OCI-LY1 (cell line): Measurements from ENCODE around the gene IL18R1.

ENCODE experiments used
- H2AFZ ChIP-seq: fragments of 200-600 bp; sonication (generic), shearing (Covaris generic); 2 replicates; pipeline ENCODE4 v1.6.0; 2014; ENCODE audit warnings: antibody characterized with exemption, mild to moderate bottlenecking, low read length
- H3F3A ChIP-seq: fragments of 200-600 bp; sonication (generic), shearing (Covaris generic); 2 replicates; pipeline ENCODE4 v1.6.0; 2014; ENCODE audit warnings: mild to moderate bottlenecking, antibody characterized with exemption, low read length, moderate library complexity; ENCODE audit not compliant: insufficient read depth
- H3K27ac ChIP-seq: fragments of 200-600 bp; sonication (generic); 2 replicates; pipeline ENCODE4 v1.5.1; 2014; ENCODE audit warnings: low read length, mixed run types, mild to moderate bottlenecking, low read depth; ENCODE audit not compliant: poor library complexity, severe bottlenecking
- H3K27me3 ChIP-seq: fragments of 200-600 bp; sonication (generic); 2 replicates; pipeline ENCODE4 v1.6.0; 2014; ENCODE audit warnings: antibody characterized with exemption, mild to moderate bottlenecking, low read length, moderate library complexity; ENCODE audit not compliant: insufficient read depth
- H3K36me3 ChIP-seq: fragments of 200-600 bp; sonication (generic); 2 replicates; pipeline ENCODE4 v1.6.1; 2014; ENCODE audit warnings: mild to moderate bottlenecking, antibody characterized with exemption, low read length, moderate library complexity, mixed read lengths; ENCODE audit not compliant: insufficient read depth
- H3K4me1 ChIP-seq: fragments of 200-600 bp; sonication (generic); 2 replicates; pipeline ENCODE4 v1.5.1; 2014; ENCODE audit warnings: mild to moderate bottlenecking, low read length, moderate library complexity; ENCODE audit not compliant: insufficient read depth, severe bottlenecking
- H3K4me2 ChIP-seq: fragments of 200-600 bp; sonication (generic), shearing (Covaris generic); 2 replicates; pipeline ENCODE4 v1.6.1; 2014; ENCODE audit warnings: low read length
- H3K4me3 ChIP-seq: fragments of 200-600 bp; sonication (generic); 2 replicates; pipeline ENCODE4 v1.5.1; 2014; ENCODE audit warnings: low read length, low read depth, mild to moderate bottlenecking, mixed read lengths; ENCODE audit not compliant: poor library complexity, severe bottlenecking
- H3K79me2 ChIP-seq: fragments of 200-600 bp; shearing (Covaris generic); 2 replicates; pipeline ENCODE4 v1.6.1; 2016; ENCODE audit warnings: mixed run types, low read length, mixed read lengths; ENCODE audit not compliant: insufficient read depth
- H3K9ac ChIP-seq: fragments of 200-600 bp; sonication (generic), shearing (Covaris generic); 2 replicates; pipeline ENCODE4 v1.6.1; 2014; ENCODE audit warnings: mild to moderate bottlenecking, low read length, mixed read lengths
- H3K9me2 ChIP-seq: fragments of 200-600 bp; sonication (generic), shearing (Covaris generic); 2 replicates; pipeline ENCODE4 v1.6.1; 2014; ENCODE audit warnings: low read depth, mild to moderate bottlenecking, low read length, mixed read lengths
- H3K9me3 ChIP-seq: fragments of 200-600 bp; shearing (Covaris generic); 2 replicates; pipeline ENCODE4 v1.6.1; 2014; ENCODE audit warnings: low read length, mixed read lengths
- H4K20me1 ChIP-seq: fragments of 200-600 bp; sonication (generic), shearing (Covaris generic); 2 replicates; pipeline ENCODE4 v1.6.0; 2016; ENCODE audit warnings: mild to moderate bottlenecking, low read length; ENCODE audit not compliant: insufficient read depth
- CTCF ChIP-seq: fragments of 200-600 bp; sonication (generic), shearing (Covaris generic); IDR thresholded peaks from 2 replicates; pipeline ENCODE4 v1.5.1; 2017; ENCODE audit warnings: mild to moderate bottlenecking, antibody characterized with exemption, low read length, moderate library complexity, mixed read lengths
- EZH2 ChIP-seq: fragments of 200-600 bp; sonication (generic), shearing (Covaris generic); IDR thresholded peaks from 2 replicates; pipeline ENCODE4 v1.8.0; 2017; ENCODE audit warnings: borderline replicate concordance, mixed run types, mild to moderate bottlenecking, antibody characterized with exemption, low read length, moderate library complexity, mixed read lengths

The IL18R1 gene

DNA sequence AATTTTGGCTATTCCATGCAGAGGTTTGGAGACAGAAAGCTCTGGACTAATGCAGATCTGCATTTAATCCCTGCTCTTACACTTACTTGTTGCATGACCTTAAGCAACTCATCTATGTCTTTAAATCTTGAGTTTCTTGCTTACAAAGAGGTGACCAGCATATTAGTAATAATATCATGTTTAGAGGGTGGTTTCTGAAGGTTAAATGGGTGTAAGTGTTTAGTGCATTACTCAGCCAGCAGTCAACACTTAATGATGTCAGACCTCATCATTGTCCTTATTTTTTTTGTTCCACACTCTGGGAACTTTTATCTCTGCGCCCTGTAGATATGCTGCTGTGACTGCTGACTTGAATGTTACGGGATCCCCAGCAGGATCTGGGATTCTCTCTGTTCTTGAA lies 42.6 kb upstream of the IL18R1 start:
- H3K36me3 ChIP-seq: no peaks in the 10 kb centered on the region
- H2AFZ ChIP-seq: no peak overlapping the region
- no peaks in the 10 kb centered on the region for H3F3A ChIP-seq
- TF ChIP-seq EZH2 (no peak), CTCF (no peak)
- H3K27me3 ChIP-seq: no peaks in the 10 kb centered on the region
- no peaks in the 10 kb centered on the region for H4K20me1 ChIP-seq
- H3K4me3 ChIP-seq: no peak overlapping the region
- H3K4me2 ChIP-seq: no peak overlapping the region
- no peaks in the 10 kb centered on the region for H3K9me3 ChIP-seq
- no peak overlapping the region for H3K27ac ChIP-seq
- no peak overlapping the region for H3K9ac ChIP-seq
- H3K4me1 ChIP-seq: no peaks in the 10 kb centered on the region
- H3K9me2 ChIP-seq: no peaks in the 10 kb centered on the region
- no peaks in the 10 kb centered on the region for H3K79me2 ChIP-seq

DNA sequence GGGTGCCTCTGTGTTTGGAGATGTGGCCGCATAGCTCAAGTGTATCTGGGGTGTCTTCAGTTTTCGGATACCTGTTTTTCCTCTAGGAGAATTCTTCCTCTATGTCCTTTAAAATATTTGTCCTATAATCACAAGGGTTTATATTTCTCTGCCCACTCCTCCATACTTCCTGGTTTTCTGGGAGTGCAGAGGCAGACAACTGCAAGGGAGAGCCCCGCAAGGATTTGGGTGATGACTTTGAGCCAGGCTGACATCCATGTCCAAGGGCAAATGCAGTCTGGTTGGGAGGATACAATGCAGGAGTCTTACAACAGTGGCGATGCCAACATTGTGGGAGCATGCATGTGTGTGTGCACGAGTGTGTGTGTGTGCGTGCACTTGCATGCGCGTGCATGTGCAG lies 42.1 kb upstream of the IL18R1 start:
- no peak overlapping the region for H3K9ac ChIP-seq
- no peak overlapping the region for H3K4me2 ChIP-seq

GRCh38 chr2:102313950-102314349 lies 41.6 kb upstream of the IL18R1 start:
- Histone ChIP-seq H3K4me1 (no peaks in the 10 kb centered on the region), H3K79me2 (no peaks in the 10 kb centered on the region), H3K9me3 (no peaks in the 10 kb centered on the region), H4K20me1 (no peaks in the 10 kb centered on the region), H3K36me3 (no peaks in the 10 kb centered on the region), H3K27ac (no peak overlapping the region), H3K4me2 (no peak overlapping the region), H2AFZ (no peak overlapping the region), H3F3A (no peaks in the 10 kb centered on the region), H3K4me3 (no peak overlapping the region), H3K9me2 (no peaks in the 10 kb centered on the region), H3K27me3 (no peaks in the 10 kb centered on the region), H3K9ac (no peak overlapping the region)
- no peak for TF ChIP-seq CTCF
- TF ChIP-seq EZH2: no peak

More for the DNA sequence above, 42.1 kb upstream of the IL18R1 start:
- TF ChIP-seq EZH2: no peak
- no peak for TF ChIP-seq CTCF
- Histone ChIP-seq H3F3A (no peaks in the 10 kb centered on the region), H3K27ac (no peak overlapping the region), H2AFZ (no peak overlapping the region), H3K9me2 (no peaks in the 10 kb centered on the region), H3K79me2 (no peaks in the 10 kb centered on the region), H3K4me3 (no peak overlapping the region), H3K36me3 (no peaks in the 10 kb centered on the region), H4K20me1 (no peaks in the 10 kb centered on the region), H3K4me1 (no peaks in the 10 kb centered on the region), H3K9me3 (no peaks in the 10 kb centered on the region), H3K27me3 (no peaks in the 10 kb centered on the region)
